SK-N-SH treated with all-trans-retinoic acid at 6 μM for 48 hours (cell line): ENCODE measurements around the gene SYNGAP1.

ENCODE experiments used
- ATAC-seq: fragments of 200-7000 bp; cut with Tn5 transposase; 3 replicates; pipeline ENCODE4 v1.9.1; 2020; ENCODE audit warnings: mild to moderate bottlenecking, moderate library complexity
- ARNTL ChIP-seq: fragments of 450-650 bp; formaldehyde crosslinking; IDR thresholded peaks from 2 replicates; pipeline ENCODE4 v1.5.0; 2020; ENCODE audit warnings: low read depth, mild to moderate bottlenecking, moderate library complexity, borderline replicate concordance
- BACH2 ChIP-seq: fragments of 250-450 bp; sonication (Bioruptor Pico); IDR thresholded peaks from 2 replicates; pipeline ENCODE4 v1.9.0; 2021; ENCODE audit warnings: mild to moderate bottlenecking, borderline replicate concordance
- CSRNP3 ChIP-seq: fragments of 250-450 bp; sonication (Bioruptor Pico); IDR thresholded peaks from 2 replicates; pipeline ENCODE4 v1.5.1; 2021; ENCODE audit warnings: mild to moderate bottlenecking, moderate library complexity
- ESRRG ChIP-seq: fragments of 250-450 bp; sonication (Bioruptor Pico); IDR thresholded peaks from 2 replicates; pipeline ENCODE4 v1.6.1; 2021; ENCODE audit warnings: mild to moderate bottlenecking
- GLIS3 ChIP-seq: fragments of 250-450 bp; sonication (Bioruptor Pico); IDR thresholded peaks from 2 replicates; pipeline ENCODE4 v1.5.0; 2020; ENCODE audit warnings: mild to moderate bottlenecking, moderate library complexity
- ISL1 ChIP-seq: fragments of 250-450 bp; sonication (Bioruptor Pico); IDR thresholded peaks from 2 replicates; pipeline ENCODE4 v2.1.2; 2022; ENCODE audit warnings: mild to moderate bottlenecking, moderate library complexity
- OSR1 ChIP-seq: fragments of 250-450 bp; sonication (Bioruptor Pico); IDR thresholded peaks from 2 replicates; pipeline ENCODE4 v1.8.0; 2022; ENCODE audit warnings: moderate library complexity, mild to moderate bottlenecking, inconsistent platforms
- POU6F1 ChIP-seq: fragments of 250-450 bp; sonication (Bioruptor Pico); IDR thresholded peaks from 2 replicates; pipeline ENCODE4 v1.8.0; 2021; ENCODE audit warnings: low read depth, mild to moderate bottlenecking, moderate library complexity, borderline replicate concordance
- PPARA ChIP-seq: fragments of 250-450 bp; sonication (Bioruptor Pico); IDR thresholded peaks from 2 replicates; pipeline ENCODE4 v1.5.0; 2020; ENCODE audit warnings: mild to moderate bottlenecking, borderline replicate concordance
- RARB ChIP-seq: fragments of 250-450 bp; sonication (Bioruptor Pico); IDR thresholded peaks from 2 replicates; pipeline ENCODE4 v1.8.0; 2021; ENCODE audit warnings: mild to moderate bottlenecking, moderate library complexity
- SNAI2 ChIP-seq: fragments of 250-450 bp; sonication (Bioruptor Pico); IDR thresholded peaks from 2 replicates; pipeline ENCODE4 v1.5.0; 2020; ENCODE audit warnings: mild to moderate bottlenecking, moderate library complexity
- TCF4 ChIP-seq: fragments of 250-450 bp; sonication (Bioruptor Pico); IDR thresholded peaks from 2 replicates; pipeline ENCODE4 v1.8.0; 2021; ENCODE audit warnings: mild to moderate bottlenecking, moderate library complexity, borderline replicate concordance
- TSHZ2 ChIP-seq: fragments of 250-450 bp; sonication (Bioruptor Pico); IDR thresholded peaks from 2 replicates; pipeline ENCODE4 v1.5.0; 2020; ENCODE audit warnings: mild to moderate bottlenecking, moderate library complexity
- ZFP3 ChIP-seq: fragments of 250-450 bp; sonication (Bioruptor Pico); IDR thresholded peaks from 2 replicates; pipeline ENCODE4 v1.5.0; 2020; ENCODE audit warnings: mild to moderate bottlenecking, moderate library complexity
- ZFP30 ChIP-seq: fragments of 450-650 bp; formaldehyde crosslinking; IDR thresholded peaks from 2 replicates; pipeline ENCODE4 v1.5.0; 2022; ENCODE audit warnings: mild to moderate bottlenecking, moderate library complexity
- ZNF565 ChIP-seq: fragments of 450-650 bp; formaldehyde crosslinking; conservative IDR thresholded peaks from 2 replicates; pipeline ENCODE4 v1.5.0; 2020; ENCODE audit warnings: low read depth, mild to moderate bottlenecking, moderate library complexity
- ZNF70 ChIP-seq: fragments of 450-650 bp; formaldehyde crosslinking; IDR thresholded peaks from 2 replicates; pipeline ENCODE4 v1.5.0; 2020; ENCODE audit warnings: mild to moderate bottlenecking, moderate library complexity
- ZNF8 ChIP-seq: fragments of 450-650 bp; formaldehyde crosslinking; IDR thresholded peaks from 2 replicates; pipeline ENCODE4 v1.5.0; 2020; ENCODE audit warnings: mild to moderate bottlenecking, moderate library complexity
- TF ChIP-seq, protein P1 (sequence below): fragments of 250-450 bp; sonication (Bioruptor Pico); IDR thresholded peaks from 2 replicates; pipeline ENCODE4 v1.5.1; 2020; ENCODE audit warnings: low read depth, mild to moderate bottlenecking, moderate library complexity
- TF ChIP-seq, protein P2 (sequence below): fragments of 250-450 bp; sonication (Bioruptor Pico); IDR thresholded peaks from 2 replicates; pipeline ENCODE4 v1.8.0; 2020; ENCODE audit warnings: mild to moderate bottlenecking, moderate library complexity, borderline replicate concordance

The SYNGAP1 gene

GRCh38 chr6:33430991-33431879, 11.4 kb downstream of the SYNGAP1 start:
- no peak for TF ChIP-seq BACH2 (CRISPR knock-in tag)
- TF ChIP-seq POU6F1, result no peak
- TF ChIP-seq GLIS3 (CRISPR knock-in tag), result no peak
- no peak for TF ChIP-seq ZFP3 (CRISPR knock-in tag)
- TF ChIP-seq CSRNP3 (CRISPR knock-in tag), result no peak
- TF ChIP-seq TSHZ2 (CRISPR knock-in tag), result no peak
- no peak for TF ChIP-seq ZNF8 (CRISPR knock-in tag)
- no peak for TF ChIP-seq ZNF565 (CRISPR knock-in tag)
- no peak for TF ChIP-seq TCF4 (CRISPR knock-in tag)
- TF ChIP-seq OSR1 (CRISPR knock-in tag), result no peak
- no peak for TF ChIP-seq RARB
- TF ChIP-seq ISL1 (CRISPR knock-in tag), result no peak
- no peak for TF ChIP-seq ZNF70 (CRISPR knock-in tag)
- TF ChIP-seq, protein P1, sequence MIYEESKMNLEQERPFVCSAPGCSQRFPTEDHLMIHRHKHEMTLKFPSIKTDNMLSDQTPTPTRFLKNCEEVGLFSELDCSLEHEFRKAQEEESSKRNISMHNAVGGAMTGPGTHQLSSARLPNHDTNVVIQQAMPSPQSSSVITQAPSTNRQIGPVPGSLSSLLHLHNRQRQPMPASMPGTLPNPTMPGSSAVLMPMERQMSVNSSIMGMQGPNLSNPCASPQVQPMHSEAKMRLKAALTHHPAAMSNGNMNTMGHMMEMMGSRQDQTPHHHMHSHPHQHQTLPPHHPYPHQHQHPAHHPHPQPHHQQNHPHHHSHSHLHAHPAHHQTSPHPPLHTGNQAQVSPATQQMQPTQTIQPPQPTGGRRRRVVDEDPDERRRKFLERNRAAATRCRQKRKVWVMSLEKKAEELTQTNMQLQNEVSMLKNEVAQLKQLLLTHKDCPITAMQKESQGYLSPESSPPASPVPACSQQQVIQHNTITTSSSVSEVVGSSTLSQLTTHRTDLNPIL (CRISPR knock-in tag), result no peak
- TF ChIP-seq, protein P2, sequence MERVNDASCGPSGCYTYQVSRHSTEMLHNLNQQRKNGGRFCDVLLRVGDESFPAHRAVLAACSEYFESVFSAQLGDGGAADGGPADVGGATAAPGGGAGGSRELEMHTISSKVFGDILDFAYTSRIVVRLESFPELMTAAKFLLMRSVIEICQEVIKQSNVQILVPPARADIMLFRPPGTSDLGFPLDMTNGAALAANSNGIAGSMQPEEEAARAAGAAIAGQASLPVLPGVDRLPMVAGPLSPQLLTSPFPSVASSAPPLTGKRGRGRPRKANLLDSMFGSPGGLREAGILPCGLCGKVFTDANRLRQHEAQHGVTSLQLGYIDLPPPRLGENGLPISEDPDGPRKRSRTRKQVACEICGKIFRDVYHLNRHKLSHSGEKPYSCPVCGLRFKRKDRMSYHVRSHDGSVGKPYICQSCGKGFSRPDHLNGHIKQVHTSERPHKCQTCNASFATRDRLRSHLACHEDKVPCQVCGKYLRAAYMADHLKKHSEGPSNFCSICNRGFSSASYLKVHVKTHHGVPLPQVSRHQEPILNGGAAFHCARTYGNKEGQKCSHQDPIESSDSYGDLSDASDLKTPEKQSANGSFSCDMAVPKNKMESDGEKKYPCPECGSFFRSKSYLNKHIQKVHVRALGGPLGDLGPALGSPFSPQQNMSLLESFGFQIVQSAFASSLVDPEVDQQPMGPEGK, result no peak
- TF ChIP-seq SNAI2, result no peak
- no peak for TF ChIP-seq PPARA (CRISPR knock-in tag)
- no peak for TF ChIP-seq ZFP30 (CRISPR knock-in tag)
- peak; percentile 67 for ATAC-seq

DNA sequence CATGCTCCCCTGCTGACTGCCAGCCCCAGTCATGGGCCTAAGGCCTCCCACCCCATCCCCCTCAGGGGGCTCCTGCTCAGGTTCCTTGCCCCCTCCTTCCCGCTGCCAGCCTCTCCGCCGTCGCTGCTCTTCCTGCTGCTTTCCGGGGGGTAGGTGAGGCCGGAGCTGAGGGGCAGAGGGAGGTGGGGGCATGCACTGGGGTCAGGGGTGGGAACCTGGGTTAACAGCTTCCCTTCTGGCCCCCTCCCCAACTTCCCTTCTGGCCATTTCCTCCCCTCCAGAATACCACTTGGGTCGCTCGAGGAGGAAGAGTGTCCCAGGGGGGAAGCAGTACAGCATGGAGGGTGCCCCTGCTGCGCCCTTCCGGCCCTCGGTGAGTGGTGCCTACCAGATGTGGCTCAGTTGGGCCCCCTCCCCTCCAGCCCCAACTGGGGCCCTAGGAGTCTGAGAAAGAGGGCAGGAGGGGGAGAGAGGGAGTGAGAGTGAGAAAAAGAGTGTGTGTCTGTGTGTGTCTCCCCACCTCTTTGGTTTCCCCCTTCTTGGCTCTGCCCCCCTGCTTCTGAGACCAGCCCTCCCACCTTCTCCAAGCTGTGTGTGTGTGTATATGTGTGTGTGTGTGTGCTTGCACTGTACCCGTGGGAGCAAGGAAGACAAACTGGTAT, 12.1 kb downstream of the SYNGAP1 start:
- ATAC-seq, result no peak
- TF ChIP-seq, protein P1 (CRISPR knock-in tag), result no peak
- no peak for TF ChIP-seq ZNF70 (CRISPR knock-in tag)
- TF ChIP-seq OSR1 (CRISPR knock-in tag), result no peak
- TF ChIP-seq PPARA (CRISPR knock-in tag), result no peak
- no peak for TF ChIP-seq ARNTL (CRISPR knock-in tag)
- TF ChIP-seq GLIS3 (CRISPR knock-in tag), result no peak
- TF ChIP-seq, protein P2, result no peak
- no peak for TF ChIP-seq ZFP3 (CRISPR knock-in tag)
- no peak for TF ChIP-seq TSHZ2 (CRISPR knock-in tag)
- TF ChIP-seq ZNF8 (CRISPR knock-in tag), result no peak
- TF ChIP-seq ESRRG, result no peak
